Smooth muscle cell (in vitro differentiated cells): ENCODE measurements around the gene TTC34. TPM values are rescaled to one million over a fixed set of nuclear protein-coding genes. Genes with fewer than 3 reads are reported as not detected.

ENCODE experiments used
- DNase-seq: peaks from one replicate; lab custom pipeline; 2025; ENCODE audit not compliant: unreplicated experiment; lab: John Stamatoyannopoulos, UW
- H2AFZ ChIP-seq: fragments of 200-600 bp; sonication (generic); 2 replicates; pipeline ENCODE4 v1.6.0; 2016; ENCODE audit warnings: antibody characterized with exemption, low read depth, mild to moderate bottlenecking
- H3F3A ChIP-seq: fragments of 200-600 bp; sonication (generic); 2 replicates; pipeline ENCODE4 v1.6.0; 2017; ENCODE audit warnings: antibody characterized with exemption, low read depth
- H3K27ac ChIP-seq: fragments of 200-600 bp; sonication (generic); 2 replicates; pipeline ENCODE4 v1.5.1; 2016; ENCODE audit warnings: low read depth, mild to moderate bottlenecking
- H3K27me3 ChIP-seq: fragments of 200-600 bp; sonication (generic); 2 replicates; pipeline ENCODE4 v1.6.1; 2016; ENCODE audit warnings: low read depth, mild to moderate bottlenecking
- H3K36me3 ChIP-seq: fragments of 200-600 bp; sonication (generic); 2 replicates; pipeline ENCODE4 v1.5.1; 2016; ENCODE audit warnings: low read depth
- H3K4me1 ChIP-seq: fragments of 200-600 bp; sonication (generic); 2 replicates; pipeline ENCODE4 v1.5.1; 2016; ENCODE audit warnings: low read depth
- H3K4me2 ChIP-seq: fragments of 200-600 bp; sonication (generic); 2 replicates; pipeline ENCODE4 v1.6.0; 2016; ENCODE audit warnings: mild to moderate bottlenecking
- H3K4me3 ChIP-seq: fragments of 200-600 bp; sonication (generic); 2 replicates; pipeline ENCODE4 v1.5.1; 2016; ENCODE audit warnings: mild to moderate bottlenecking
- H3K79me2 ChIP-seq: fragments of 200-600 bp; sonication (generic); 2 replicates; pipeline ENCODE4 v1.6.0; 2016; ENCODE audit warnings: low read depth, mild to moderate bottlenecking
- H3K9ac ChIP-seq: fragments of 200-600 bp; sonication (generic); 2 replicates; pipeline ENCODE4 v1.6.0; 2016; ENCODE audit warnings: low read depth
- H3K9me3 ChIP-seq: fragments of 200-600 bp; sonication (generic); replicated peaks from 2 replicates; pipeline ENCODE4 v1.5.1; 2016; ENCODE audit warnings: low read depth
- H4K20me1 ChIP-seq: fragments of 200-600 bp; sonication (generic); 2 replicates; pipeline ENCODE4 v1.6.0; 2016; ENCODE audit warnings: low read depth
- CTCF ChIP-seq: fragments of 200-600 bp; sonication (generic); IDR thresholded peaks from 2 replicates; pipeline ENCODE4 v1.5.1; 2017; ENCODE audit warnings: borderline replicate concordance, mild to moderate bottlenecking, antibody characterized with exemption; ENCODE audit not compliant: insufficient read depth, poor library complexity, severe bottlenecking
- WGBS: methylation state at CpG from one replicate; pipeline ENCODE4 v1.1.7; 2016; ENCODE audit warnings: low lambda C conversion rate; 5-methylcytosine and 5-hydroxymethylcytosine counted together
- polyA plus RNA-seq: library from polyadenylated mRNA; unstranded; fragments of >200 nt; fragmentation: Nextera tagmentation; extraction: Ambion mirVana; gene quantifications from 2 replicates; pipeline ENCODE4 v1.2.1, GENCODE V29; 2016
- total RNA-seq: library from RNA; depleted of rRNA; stranded (reverse); fragments of >200 nt; gene quantifications from 2 replicates; pipeline ENCODE4 v1.2.3, GENCODE V29; 2014

The TTC34 gene
- total and polyA plus RNA-seq, 2 experiments from 2014 or later: 0.01 to 0.04 TPM

- Histone ChIP-seq H3K79me2 (no peaks in the 10 kb centered on the region), H3K27ac (no peak within 1 kb of the TSS), H3F3A (no peaks in the 10 kb centered on the region), H3K4me2 (no peak within 1 kb of the TSS), H3K4me3 (no peak within 1 kb of the TSS), H2AFZ (no peak within 1 kb of the TSS), H3K36me3 (no peaks in the 10 kb centered on the region), H3K9ac (no peak within 1 kb of the TSS), H3K27me3 (peaks cover 27% of the 10 kb centered on the region), H4K20me1 (no peaks in the 10 kb centered on the region), H3K4me1 (no peaks in the 10 kb centered on the region), H3K9me3 (no peaks in the 10 kb centered on the region)
- 76% methylated on average over 16 of the region's 16 CpGs for WGBS
- no peak for DNase-seq
- TF ChIP-seq CTCF: no peak
Measured at GRCh38 chr1:2632561-2633361, 168.7 kb downstream of the TTC34 start, which contains the start of gene MMEL1. TSS of gene MMEL1 (minus strand) at chr1:2633016. CDS start at chr1:2629484, 3,532 bp downstream.

- Histone ChIP-seq H3K27me3 (peaks cover 34% of the 10 kb centered on the region), H3K9me3 (no peaks in the 10 kb centered on the region), H3K27ac (no peak overlapping the region), H3K4me3 (no peak overlapping the region), H3K36me3 (no peaks in the 10 kb centered on the region), H3K4me2 (no peak overlapping the region), H4K20me1 (no peaks in the 10 kb centered on the region), H3K79me2 (no peaks in the 10 kb centered on the region), H2AFZ (no peak overlapping the region), H3K4me1 (no peaks in the 10 kb centered on the region), H3K9ac (no peak overlapping the region), H3F3A (no peaks in the 10 kb centered on the region)
- 82% methylated on average over 5 of the region's 8 CpGs for WGBS
- TF ChIP-seq CTCF: no peak
- no peak for DNase-seq
Measured at GRCh38 chr1:2632051-2632430, 169.5 kb downstream of the TTC34 start.

GRCh38 chr1:2631136-2632050, 170.1 kb downstream of the TTC34 start:
- H3F3A ChIP-seq: no peaks in the 10 kb centered on the region
- no peak overlapping the region for H3K27ac ChIP-seq
- H3K36me3 ChIP-seq: no peaks in the 10 kb centered on the region
- no peak overlapping the region for H3K9ac ChIP-seq
- no peak for TF ChIP-seq CTCF
- no peak overlapping the region for H2AFZ ChIP-seq
- H3K27me3 ChIP-seq: peaks cover 41% of the 10 kb centered on the region
- H3K9me3 ChIP-seq: no peaks in the 10 kb centered on the region
- H3K79me2 ChIP-seq: no peaks in the 10 kb centered on the region
- no peaks in the 10 kb centered on the region for H4K20me1 ChIP-seq
- no peaks in the 10 kb centered on the region for H3K4me1 ChIP-seq
- H3K4me3 ChIP-seq: no peak overlapping the region
- WGBS: 88% methylated on average over 24 of the region's 24 CpGs
- DNase-seq: no peak
- H3K4me2 ChIP-seq: no peak overlapping the region
